Testis (tissue), 2 donors: ENCODE data around the gene PWWP2B.

ENCODE experiments used
- POLR2A ChIP-seq: fragments of 450-650 bp; IDR thresholded peaks from one replicate; pipeline ENCODE4 v1.6.1; 2017; ENCODE audit warnings: antibody characterized with exemption, mild to moderate bottlenecking, moderate library complexity
- TF ChIP-seq, protein P1 (sequence below), 3 experiments: fragments of 450-650 bp in 2 of 3; fragments of 200-600 bp in 1 of 3; sonication (generic) in 1 of 3; IDR thresholded peaks; one replicate each; pipeline ENCODE4 v1.5.1; 2016 to 2019; ENCODE audit warnings: antibody characterized with exemption in 3 of 3, mild to moderate bottlenecking in 2 of 3, moderate library complexity in 1 of 3

DNA sequence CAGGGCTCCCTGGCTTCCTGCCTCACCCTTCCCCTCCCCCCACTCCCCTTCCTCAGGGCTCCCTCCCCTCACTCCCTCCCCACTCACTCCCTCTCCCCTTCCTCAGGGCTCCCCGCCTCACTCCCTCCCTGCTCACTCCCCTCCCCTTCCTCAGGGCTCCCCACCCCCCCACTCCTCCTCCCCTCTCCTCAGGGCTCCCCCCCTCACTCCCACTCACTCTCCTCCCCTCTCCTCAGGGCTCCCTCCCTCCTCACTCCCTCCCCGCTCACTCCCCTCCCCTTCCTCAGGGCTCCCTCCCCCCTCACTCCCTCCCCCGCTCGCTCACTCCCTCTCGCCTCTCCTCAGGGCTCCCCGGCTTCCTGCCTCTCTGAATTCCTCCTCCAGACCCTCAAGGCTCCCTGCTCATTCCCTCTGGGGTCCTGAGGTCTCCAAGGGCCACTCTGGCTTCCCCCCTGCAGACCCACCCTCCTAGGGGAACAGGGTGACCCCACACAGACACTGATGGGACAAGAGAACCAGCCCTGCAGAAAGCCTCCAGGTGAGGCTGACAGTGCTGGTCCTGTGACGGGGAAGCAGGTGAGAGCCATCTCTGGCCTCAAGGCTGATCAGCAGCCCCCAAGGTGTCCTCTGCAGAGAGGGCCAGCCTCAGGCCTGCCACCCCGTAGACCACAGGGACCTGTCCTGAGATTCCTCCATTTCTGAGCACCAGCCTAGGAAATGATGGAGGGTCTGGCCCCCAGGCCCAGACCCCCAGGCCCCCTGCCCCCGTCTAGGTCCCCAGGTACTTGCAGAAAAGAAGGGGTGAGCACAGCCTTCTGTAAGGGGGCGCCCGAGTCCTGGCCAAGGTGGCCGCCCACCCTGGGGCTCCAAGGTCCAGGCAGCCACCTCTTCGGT is 47.2 kb downstream of the PWWP2B start:
- TF ChIP-seq, protein P1, sequence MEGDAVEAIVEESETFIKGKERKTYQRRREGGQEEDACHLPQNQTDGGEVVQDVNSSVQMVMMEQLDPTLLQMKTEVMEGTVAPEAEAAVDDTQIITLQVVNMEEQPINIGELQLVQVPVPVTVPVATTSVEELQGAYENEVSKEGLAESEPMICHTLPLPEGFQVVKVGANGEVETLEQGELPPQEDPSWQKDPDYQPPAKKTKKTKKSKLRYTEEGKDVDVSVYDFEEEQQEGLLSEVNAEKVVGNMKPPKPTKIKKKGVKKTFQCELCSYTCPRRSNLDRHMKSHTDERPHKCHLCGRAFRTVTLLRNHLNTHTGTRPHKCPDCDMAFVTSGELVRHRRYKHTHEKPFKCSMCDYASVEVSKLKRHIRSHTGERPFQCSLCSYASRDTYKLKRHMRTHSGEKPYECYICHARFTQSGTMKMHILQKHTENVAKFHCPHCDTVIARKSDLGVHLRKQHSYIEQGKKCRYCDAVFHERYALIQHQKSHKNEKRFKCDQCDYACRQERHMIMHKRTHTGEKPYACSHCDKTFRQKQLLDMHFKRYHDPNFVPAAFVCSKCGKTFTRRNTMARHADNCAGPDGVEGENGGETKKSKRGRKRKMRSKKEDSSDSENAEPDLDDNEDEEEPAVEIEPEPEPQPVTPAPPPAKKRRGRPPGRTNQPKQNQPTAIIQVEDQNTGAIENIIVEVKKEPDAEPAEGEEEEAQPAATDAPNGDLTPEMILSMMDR (IDR thresholded peaks at IDR 0.05), result no peak
- TF ChIP-seq POLR2A, result no peak
